ENCODE results near the gene CCDC85A. TPM values are rescaled to one million over a fixed set of nuclear protein-coding genes. Genes with fewer than 3 reads are reported as not detected.

The CCDC85A gene
- total RNA-seq, 2 donors from 2014 or later: 0.18 to 0.86 TPM

GRCh38 chr2:56364902-56365301, 181.1 kb downstream of the CCDC85A start:
- H3K9ac ChIP-seq (ENCODE audit: extremely low read depth, low read length, poor library complexity, severe bottlenecking): no peak overlapping the region
- no peak overlapping the region for H3K4me3 ChIP-seq (ENCODE audit: low read length)
- H3K27me3 ChIP-seq (ENCODE audit: control insufficient read depth, insufficient read depth, low read length, poor library complexity, severe bottlenecking): no peaks in the 10 kb centered on the region
- Mint-ChIP-seq H3K36me3 (ENCODE audit: low read depth) (no peaks in the 10 kb centered on the region), H3K27ac (no peak overlapping the region), H3K9me3 (no peaks in the 10 kb centered on the region), H3K27me3 (ENCODE audit: insufficient read depth) (no peaks in the 10 kb centered on the region), H3K4me3 (no peak overlapping the region), H3K4me1 (no peaks in the 10 kb centered on the region)
- WGBS, 2 experiments (ENCODE audit: insufficient coverage in 1 of 2, insufficient read length in 1 of 2): 88 to 100% methylated on average over 1 to 2 of the region's 2 CpGs
- no peak for TF ChIP-seq CTCF (conservative IDR thresholded peaks at IDR 0.05)
- H3K9me3 ChIP-seq (ENCODE audit: control insufficient read depth, low read length): no peaks in the 10 kb centered on the region
- H3K27ac ChIP-seq (ENCODE audit: low read depth, low read length): no peak overlapping the region
- no peaks in the 10 kb centered on the region for H3K36me3 ChIP-seq (ENCODE audit: control insufficient read depth, insufficient read depth, low read length)
- no peak for DNase-seq
- H3K4me1 ChIP-seq (ENCODE audit: control insufficient read depth, insufficient read depth, low read length): no peaks in the 10 kb centered on the region

- Histone ChIP-seq H3K9me3 (ENCODE audit: control insufficient read depth, low read length) (no peaks in the 10 kb centered on the region), H3K27ac (ENCODE audit: low read depth, low read length) (no peak overlapping the region), H3K36me3 (ENCODE audit: control insufficient read depth, insufficient read depth, low read length) (no peaks in the 10 kb centered on the region), H3K27me3 (ENCODE audit: control insufficient read depth, insufficient read depth, low read length, poor library complexity, severe bottlenecking) (no peaks in the 10 kb centered on the region), H3K9ac (ENCODE audit: extremely low read depth, low read length, poor library complexity, severe bottlenecking) (no peak overlapping the region), H3K4me3 (ENCODE audit: low read length) (no peak overlapping the region), H3K4me1 (ENCODE audit: control insufficient read depth, insufficient read depth, low read length) (no peaks in the 10 kb centered on the region)
- no peak for TF ChIP-seq CTCF (conservative IDR thresholded peaks at IDR 0.05)
- WGBS, 2 experiments (ENCODE audit: insufficient coverage in 1 of 2, insufficient read length in 1 of 2): 89 to 94% methylated on average over 2 of the region's 2 CpGs
- DNase-seq: no peak
- no peak overlapping the region for H3K27ac Mint-ChIP-seq
- no peaks in the 10 kb centered on the region for H3K4me1 Mint-ChIP-seq
- no peaks in the 10 kb centered on the region for H3K36me3 Mint-ChIP-seq (ENCODE audit: low read depth)
- H3K9me3 Mint-ChIP-seq: no peaks in the 10 kb centered on the region
- no peaks in the 10 kb centered on the region for H3K27me3 Mint-ChIP-seq (ENCODE audit: insufficient read depth)
- H3K4me3 Mint-ChIP-seq: no peak overlapping the region
Observed at GRCh38 chr2:56369316-56369715, 185.5 kb downstream of the CCDC85A start.

- Histone ChIP-seq H3K9ac (ENCODE audit: extremely low read depth, low read length, poor library complexity, severe bottlenecking) (no peak overlapping the region), H3K36me3 (ENCODE audit: control insufficient read depth, insufficient read depth, low read length) (no peaks in the 10 kb centered on the region), H3K4me3 (ENCODE audit: low read length) (no peak overlapping the region), H3K4me1 (ENCODE audit: control insufficient read depth, insufficient read depth, low read length) (no peaks in the 10 kb centered on the region), H3K27me3 (ENCODE audit: control insufficient read depth, insufficient read depth, low read length, poor library complexity, severe bottlenecking) (no peaks in the 10 kb centered on the region), H3K9me3 (ENCODE audit: control insufficient read depth, low read length) (no peaks in the 10 kb centered on the region), H3K27ac (ENCODE audit: low read depth, low read length) (no peak overlapping the region)
- WGBS, 2 experiments (ENCODE audit: insufficient coverage in 1 of 2, insufficient read length in 1 of 2): 95 to 100% methylated on average over 4 to 6 of the region's 6 CpGs
- no peak for DNase-seq
- H3K9me3 Mint-ChIP-seq: no peaks in the 10 kb centered on the region
- H3K27me3 Mint-ChIP-seq (ENCODE audit: insufficient read depth): no peaks in the 10 kb centered on the region
- H3K4me1 Mint-ChIP-seq: no peaks in the 10 kb centered on the region
- no peaks in the 10 kb centered on the region for H3K36me3 Mint-ChIP-seq (ENCODE audit: low read depth)
- H3K4me3 Mint-ChIP-seq: no peak overlapping the region
- no peak for TF ChIP-seq CTCF (conservative IDR thresholded peaks at IDR 0.05)
- H3K27ac Mint-ChIP-seq: no peak overlapping the region
Observed at GRCh38 chr2:56372071-56372656, 188.4 kb downstream of the CCDC85A start.

All from endodermal cell (in vitro differentiated cells).